ENCODE measurements around the gene NRARP.

DNA sequence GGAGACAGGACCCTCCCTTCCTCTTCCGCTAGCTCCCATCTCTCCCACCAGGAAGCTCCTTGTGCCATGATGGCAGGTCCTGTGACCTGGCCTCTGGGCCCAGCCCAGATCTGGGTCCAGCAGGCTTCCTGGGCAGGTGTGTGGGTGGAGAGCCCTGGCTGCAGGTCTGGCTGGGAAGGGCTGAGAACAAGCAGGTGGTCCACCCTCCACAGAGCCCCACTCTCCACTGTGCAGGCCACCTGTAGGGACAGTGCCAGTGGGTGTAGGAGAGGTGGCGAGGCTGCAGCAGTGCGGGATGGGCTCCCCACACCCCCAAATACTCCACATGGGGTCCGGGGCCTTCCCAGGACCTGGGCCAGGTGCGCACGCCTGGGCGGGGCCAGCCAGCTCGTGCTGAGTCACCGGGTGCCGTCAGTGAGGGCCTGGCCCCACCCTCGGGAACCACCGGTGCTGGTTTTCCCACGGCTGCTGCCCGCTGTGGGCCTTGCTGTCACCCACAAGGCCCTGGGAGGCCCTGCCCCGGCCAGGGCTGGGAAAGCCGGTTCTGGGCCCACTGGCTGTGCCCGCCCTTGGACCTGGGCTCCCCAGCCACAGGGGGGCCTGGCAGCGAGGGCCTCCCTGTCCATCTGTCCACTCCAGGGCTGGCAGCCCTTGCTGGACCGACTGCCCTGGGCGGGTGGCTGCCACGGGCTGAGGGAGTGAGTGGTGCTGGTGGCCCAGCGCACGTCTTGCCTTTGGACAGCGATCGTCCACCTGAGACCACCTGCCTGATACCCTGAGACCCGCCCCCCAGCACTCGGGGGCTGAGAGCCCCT lies 9.3 kb upstream of the NRARP start:
- TF ChIP-seq, protein P1, sequence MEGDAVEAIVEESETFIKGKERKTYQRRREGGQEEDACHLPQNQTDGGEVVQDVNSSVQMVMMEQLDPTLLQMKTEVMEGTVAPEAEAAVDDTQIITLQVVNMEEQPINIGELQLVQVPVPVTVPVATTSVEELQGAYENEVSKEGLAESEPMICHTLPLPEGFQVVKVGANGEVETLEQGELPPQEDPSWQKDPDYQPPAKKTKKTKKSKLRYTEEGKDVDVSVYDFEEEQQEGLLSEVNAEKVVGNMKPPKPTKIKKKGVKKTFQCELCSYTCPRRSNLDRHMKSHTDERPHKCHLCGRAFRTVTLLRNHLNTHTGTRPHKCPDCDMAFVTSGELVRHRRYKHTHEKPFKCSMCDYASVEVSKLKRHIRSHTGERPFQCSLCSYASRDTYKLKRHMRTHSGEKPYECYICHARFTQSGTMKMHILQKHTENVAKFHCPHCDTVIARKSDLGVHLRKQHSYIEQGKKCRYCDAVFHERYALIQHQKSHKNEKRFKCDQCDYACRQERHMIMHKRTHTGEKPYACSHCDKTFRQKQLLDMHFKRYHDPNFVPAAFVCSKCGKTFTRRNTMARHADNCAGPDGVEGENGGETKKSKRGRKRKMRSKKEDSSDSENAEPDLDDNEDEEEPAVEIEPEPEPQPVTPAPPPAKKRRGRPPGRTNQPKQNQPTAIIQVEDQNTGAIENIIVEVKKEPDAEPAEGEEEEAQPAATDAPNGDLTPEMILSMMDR (IDR thresholded peaks at IDR 0.05; ENCODE audit: low read depth, low read length, poor library complexity, severe bottlenecking), result no peak
- TF ChIP-seq EZH2phosphoT487 (IDR thresholded peaks at IDR 0.05; ENCODE audit: borderline replicate concordance, low read length), result no peak
